GM19452 (cell line): ENCODE data around the gene ZSCAN4.

Experiments
- ATAC-seq: cut with Tn5 transposase; IDR thresholded peaks from one replicate; pipeline ENCODE4 v1.9.1; 2021; ENCODE audit not compliant: unreplicated experiment

The ZSCAN4 gene, protein sequence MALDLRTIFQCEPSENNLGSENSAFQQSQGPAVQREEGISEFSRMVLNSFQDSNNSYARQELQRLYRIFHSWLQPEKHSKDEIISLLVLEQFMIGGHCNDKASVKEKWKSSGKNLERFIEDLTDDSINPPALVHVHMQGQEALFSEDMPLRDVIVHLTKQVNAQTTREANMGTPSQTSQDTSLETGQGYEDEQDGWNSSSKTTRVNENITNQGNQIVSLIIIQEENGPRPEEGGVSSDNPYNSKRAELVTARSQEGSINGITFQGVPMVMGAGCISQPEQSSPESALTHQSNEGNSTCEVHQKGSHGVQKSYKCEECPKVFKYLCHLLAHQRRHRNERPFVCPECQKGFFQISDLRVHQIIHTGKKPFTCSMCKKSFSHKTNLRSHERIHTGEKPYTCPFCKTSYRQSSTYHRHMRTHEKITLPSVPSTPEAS

DNA sequence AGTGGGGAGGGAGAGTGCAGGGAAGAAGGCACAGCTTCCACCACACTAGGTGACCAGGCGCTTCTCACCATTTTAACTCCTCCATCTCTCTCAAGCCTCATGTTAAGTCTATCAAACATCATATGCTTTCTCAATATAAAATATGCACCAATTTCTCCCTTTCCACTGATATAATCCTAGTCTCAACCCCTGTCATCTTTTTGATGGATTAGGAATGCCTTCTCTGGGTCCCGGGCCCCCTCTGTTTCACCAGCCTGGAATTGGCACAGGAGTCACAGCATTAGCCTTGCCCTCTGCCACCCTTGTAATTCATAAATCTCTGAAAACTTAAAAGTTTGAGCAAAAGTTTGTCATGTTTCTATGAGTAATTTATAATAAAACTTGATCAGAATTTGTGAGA lies at the start of gene ZSCAN4:
TSS of gene ZSCAN4 (plus strand) at position 301 of the 400 bp plus-strand sequence. CDS start 7,211 bp downstream, outside the sequence.
- ATAC-seq: no peak

DNA sequence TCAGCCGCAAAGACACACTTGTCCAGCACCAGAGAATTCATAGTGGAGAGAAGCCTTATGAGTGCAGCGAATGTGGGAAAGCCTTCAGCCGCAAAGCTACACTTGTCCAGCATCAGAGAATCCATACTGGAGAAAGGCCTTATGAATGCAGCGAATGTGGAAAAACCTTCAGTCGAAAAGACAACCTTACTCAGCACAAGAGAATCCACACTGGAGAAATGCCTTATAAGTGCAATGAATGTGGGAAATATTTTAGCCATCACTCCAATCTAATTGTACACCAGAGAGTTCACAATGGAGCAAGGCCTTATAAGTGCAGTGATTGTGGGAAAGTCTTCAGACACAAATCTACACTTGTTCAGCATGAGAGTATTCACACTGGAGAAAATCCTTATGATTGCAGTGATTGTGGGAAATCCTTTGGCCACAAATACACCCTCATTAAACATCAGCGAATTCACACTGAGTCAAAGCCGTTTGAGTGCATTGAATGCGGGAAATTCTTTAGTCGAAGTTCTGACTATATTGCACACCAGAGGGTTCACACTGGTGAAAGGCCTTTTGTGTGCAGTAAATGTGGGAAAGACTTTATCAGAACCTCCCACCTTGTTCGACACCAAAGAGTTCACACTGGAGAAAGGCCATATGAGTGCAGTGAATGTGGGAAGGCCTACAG lies 47.9 kb upstream of the ZSCAN4 start:
- ATAC-seq: no peak

DNA sequence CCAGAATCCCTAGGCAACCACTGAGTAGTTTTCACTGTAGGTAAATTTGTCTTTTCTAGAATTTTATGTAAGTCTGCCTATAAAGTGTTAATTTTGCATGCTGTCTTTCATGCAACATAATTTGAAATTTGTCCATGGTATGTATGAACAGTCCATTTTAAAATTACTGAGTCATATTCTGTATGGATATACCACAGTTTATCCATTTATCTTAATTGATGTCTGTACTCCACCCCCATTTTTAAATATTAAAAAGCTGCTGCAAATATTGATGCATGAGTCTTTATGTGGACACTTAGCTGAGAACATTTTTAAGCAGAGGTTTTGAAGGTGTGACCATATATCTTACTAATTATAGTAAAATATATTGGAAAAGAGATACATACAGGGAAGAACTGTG lies 45.6 kb upstream of the ZSCAN4 start:
- ATAC-seq: no peak

DNA sequence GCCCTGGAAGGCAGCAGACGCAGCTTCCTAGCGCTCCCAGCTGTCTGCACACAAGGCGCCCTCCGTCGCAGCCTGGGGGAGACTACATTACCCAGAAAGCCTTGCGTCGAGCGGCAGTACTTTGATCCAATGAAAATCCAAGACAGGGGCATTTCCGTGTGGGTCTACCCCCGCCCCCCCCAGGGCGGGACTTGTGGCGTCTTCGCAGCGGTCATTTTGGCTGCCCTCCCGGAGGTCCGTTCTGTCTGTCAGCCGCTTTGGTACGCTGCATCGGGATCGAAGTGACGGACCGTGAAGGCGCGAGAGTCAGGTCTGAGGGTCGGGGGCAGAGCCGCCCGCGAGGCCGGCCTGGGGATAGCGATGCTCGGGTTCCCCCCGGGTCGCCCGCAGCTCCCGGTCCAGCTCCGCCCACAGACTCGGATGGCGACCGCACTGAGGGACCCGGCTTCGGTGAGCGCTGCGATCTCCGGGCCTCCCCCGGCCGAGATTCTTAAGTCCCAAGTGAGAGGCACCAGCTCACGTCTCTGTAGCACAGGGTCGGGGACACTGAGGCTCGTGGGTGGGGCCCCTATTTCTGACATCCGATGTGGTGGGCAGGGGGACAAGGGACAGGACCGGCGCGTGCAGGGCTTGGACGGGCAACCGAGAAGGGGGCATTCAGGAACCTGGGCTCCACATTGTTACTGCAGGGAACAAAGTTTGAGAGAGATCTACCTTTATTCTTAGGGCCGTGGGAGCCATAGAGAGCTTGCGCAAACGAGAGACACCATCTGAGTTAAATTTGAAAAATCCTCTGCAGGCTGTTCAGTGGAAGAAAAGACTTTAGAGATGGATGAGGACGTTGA lies 35.5 kb upstream of the ZSCAN4 start, which contains the start of gene ZNF211:
TSS of gene ZNF211 (plus strand) at position 182 of the 845 bp plus-strand sequence. CDS start at position 361, 179 bp downstream.
- peak; percentile 96 for ATAC-seq

DNA sequence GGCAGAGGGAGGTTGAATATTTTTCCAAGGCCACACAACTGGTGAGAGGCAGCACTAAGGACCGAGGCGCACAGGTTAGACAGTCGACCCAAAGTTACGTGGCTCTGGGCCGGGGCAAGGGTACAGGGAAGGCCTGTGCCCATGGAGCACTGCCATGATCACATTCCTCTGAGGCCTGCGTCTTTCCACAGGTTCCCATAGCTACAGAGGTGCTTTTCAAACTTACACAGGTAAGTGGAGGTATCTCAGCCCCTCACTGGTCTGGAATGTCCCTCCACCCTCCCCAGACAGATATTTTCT lies 35.0 kb upstream of the ZSCAN4 start:
- no peak for ATAC-seq

DNA sequence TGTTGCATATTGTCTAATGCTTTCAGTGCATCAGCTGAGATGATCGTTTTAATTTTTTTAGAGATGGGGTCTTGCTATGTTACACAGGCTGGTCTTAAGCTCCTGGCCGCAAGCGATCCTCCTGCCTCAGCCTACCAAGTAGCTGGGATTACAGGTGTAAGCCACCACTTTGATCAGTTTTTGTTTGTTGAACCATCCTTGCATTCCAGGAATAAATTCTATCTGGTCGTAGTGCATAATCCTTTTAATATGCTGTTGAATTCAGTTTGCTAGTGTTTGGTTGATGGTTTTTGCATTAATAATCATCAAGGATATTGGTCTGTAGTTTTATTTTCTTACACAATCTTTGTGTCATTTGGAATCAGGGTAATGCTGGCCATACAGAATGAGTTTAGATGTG lies 31.4 kb upstream of the ZSCAN4 start:
- ATAC-seq: no peak

DNA sequence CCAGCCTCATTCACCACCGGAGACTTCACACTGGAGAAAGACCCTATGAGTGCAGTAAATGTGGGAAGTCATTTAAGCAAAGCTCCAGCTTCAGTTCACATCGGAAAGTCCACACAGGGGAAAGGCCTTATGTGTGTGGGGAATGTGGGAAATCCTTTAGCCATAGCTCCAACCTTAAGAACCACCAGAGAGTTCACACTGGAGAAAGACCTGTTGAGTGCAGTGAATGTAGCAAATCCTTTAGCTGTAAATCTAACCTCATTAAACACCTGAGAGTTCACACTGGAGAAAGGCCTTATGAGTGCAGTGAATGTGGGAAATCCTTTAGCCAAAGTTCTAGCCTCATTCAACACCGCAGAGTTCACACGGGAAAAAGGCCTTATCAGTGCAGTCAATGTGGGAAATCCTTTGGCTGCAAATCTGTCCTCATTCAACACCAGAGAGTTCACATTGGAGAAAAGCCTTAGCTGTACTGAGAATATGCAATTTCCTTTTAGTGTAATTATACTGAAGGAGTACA lies 27.0 kb upstream of the ZSCAN4 start:
- no peak for ATAC-seq

DNA sequence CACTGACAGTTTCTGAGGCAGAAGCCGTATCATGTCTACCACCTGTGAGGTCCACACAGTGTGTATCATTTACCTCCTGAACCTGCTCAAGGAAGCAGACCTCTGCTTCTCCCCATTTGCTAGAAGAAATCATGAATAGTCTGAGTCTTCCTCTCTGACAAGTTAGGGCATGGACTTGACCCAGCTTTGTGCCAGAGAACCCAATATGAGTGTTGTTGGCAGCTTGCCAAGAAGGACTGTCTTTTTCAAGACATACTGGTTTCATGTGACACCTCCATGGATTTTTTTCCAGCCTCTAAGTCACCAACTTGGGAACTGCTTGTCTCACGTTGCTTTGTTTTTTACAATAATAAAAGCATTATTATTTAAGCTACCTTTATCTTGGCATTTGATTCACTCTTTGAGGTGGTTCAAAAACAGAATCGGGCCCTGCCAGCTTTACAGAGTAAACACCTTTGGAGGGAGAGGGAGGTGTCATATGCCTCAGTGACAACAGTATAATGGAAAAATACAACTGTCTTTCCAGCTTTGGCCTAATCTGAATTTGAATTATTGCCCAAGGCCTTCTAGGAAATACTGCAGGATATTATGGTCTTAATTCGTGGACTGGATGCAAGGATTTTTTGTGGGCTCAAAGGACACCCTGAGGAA lies 26.2 kb upstream of the ZSCAN4 start:
- ATAC-seq: no peak

DNA sequence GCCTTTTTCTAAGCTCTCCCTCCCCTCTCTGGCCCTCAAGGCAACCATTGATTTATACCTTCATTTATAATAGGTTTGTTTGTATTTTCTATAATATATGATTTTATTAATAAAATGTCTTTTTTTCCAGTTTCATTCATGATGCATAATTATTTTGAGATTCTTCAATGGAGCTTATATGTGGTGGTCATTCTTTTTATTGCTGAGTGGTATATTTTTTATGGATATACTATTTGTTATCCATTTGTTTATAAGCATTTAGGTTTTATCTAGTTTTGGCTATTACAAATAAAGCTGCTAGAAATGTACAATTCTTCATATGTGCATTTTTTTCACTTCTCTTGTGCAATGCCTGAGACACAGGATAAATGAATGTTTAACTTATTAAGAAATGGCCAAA lies 25.0 kb upstream of the ZSCAN4 start:
- ATAC-seq: no peak

DNA sequence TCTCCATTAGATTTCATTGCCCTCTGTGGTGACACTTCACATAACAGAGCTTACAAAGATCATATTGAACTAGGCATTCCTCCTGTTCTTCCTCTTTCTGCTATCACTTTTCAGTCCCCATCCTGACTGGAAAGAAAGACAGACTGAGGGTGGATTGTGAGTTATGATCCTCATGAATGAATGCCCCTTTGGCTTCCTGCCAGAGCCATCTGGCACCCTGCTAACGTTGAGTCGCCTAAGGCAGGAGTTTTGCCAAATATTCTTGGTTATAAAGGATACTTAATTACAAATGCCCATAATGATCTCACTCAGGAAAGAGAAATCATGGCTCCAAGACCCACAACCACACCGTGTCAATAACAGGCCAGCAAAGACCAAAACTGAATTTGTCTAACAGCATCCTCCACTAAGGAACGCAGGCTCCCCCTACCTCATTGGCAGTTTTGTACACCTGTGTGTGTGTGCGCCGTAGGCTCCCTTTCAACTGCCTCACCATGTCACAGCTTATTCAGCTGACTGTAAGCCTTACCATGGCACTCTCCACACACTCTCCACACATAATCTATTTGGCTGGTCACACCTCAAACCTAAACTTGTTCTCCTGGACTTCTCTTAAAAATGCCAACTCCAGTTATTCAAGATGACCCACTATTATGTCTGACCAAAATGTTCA lies 20.3 kb upstream of the ZSCAN4 start:
- no peak for ATAC-seq

DNA sequence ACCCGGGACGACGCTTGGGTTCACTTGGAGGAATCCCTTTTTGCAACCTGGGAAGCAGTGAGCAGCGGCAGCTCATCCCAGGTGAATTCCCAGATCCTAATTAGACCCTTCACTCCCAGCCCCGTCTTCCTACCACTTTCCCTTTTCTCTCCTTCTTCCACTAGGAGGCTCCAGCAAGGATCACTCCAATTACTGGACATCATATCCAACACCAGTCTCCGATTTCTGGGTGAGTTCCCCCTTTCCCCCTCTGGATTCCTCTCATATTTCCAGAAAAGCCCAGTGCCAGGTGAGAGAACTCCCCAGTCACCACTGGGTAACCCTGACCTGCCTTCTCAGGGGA lies 17.1 kb upstream of the ZSCAN4 start:
- ATAC-seq: no peak

DNA sequence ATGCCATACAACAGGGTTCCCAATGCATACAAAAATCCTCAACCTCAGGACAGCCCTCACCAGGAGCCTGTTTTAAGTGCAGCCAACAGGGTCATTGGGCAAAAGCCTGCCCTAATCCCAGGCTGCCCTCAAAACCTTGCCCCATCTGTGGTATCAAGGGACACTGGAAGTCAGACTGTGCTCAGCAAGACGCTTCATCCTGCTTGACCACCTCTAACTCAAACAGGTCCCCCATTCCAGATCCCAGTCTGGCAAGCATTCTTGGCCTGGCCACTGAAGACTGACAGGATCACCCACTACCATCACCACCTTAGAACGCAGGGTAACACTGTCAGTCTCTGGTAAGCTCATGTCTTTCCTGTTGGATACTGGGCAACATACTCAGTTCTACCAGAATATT lies 15.0 kb upstream of the ZSCAN4 start:
- ATAC-seq: no peak

DNA sequence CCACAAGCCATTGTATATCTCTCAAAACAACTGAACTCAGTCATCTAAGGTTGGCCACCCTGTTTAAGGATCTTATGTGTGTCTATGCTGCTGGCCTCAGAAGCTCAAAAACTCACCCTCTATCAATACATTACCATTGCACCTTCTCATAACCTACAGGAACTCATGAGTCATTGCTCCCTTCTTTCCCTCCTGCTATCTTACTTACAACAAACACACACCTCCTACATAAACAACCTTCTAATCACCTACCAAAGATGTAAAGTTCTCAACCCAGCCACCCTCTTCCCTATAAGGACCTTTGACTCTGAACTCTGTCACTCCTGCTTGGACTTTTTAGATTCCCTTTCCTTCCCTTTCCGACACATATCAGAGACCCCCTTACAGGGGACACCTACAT lies 13.3 kb upstream of the ZSCAN4 start:
- no peak for ATAC-seq

DNA sequence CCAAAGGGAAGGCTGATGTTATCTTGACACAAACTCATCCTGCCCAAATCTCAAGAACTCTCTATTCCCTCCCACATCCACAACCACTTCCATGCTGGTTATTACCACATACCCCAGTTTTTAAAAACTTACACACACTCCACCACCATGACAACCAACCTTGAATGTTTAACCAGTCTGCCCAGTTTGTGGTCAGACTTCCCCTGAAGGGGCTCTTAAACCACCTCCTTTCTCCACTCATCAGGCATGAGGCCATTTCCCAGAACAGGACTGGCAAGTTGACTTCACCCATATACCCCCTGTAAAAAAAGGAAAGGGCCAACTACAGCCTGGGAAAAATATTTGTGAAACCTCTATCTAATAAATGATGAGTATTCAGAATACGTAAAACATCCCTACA lies 12.4 kb upstream of the ZSCAN4 start:
- ATAC-seq: no peak

DNA sequence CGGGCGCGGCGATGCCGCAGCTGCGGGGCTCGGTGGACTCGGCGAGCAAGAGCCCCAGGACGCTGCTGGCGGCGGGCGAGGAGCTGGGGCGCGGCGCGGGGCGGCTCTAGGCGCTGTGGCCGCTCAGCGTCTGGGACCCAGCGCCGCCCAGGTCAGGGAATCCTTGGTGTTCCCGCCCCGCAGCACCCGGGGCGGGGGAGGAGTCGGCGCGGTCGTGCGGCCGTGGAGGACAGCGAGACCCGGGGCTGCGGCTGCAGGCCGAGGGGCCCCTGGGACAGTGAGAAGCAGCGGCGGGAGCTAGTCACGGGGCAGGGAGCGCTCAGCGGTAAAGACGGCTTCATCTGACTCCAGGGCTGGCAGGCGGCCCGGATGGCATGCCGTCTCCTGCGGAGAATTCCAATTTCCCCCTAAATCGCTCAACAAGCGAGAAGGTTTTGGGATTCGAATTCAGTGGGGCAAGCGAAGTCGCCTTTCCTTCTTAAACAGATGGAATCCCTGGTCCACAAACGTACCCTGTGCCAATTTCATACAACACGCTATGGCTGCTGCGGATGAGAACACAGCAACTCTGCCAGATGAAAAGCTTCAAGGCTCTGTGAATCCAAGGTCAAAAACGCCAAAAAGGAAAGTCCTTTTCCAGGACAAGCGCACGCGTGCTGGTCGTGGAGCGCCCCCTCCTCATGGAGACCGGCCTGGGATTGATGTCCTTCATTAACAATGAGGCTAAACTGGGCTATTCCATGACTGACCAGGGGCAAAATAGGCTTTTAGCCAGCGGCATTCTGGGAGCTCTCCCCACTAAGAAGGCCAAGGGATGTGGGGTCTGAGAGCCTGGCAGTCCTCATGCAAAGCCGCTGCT lies 4.2 kb upstream of the ZSCAN4 start:
- ATAC-seq: no peak

DNA sequence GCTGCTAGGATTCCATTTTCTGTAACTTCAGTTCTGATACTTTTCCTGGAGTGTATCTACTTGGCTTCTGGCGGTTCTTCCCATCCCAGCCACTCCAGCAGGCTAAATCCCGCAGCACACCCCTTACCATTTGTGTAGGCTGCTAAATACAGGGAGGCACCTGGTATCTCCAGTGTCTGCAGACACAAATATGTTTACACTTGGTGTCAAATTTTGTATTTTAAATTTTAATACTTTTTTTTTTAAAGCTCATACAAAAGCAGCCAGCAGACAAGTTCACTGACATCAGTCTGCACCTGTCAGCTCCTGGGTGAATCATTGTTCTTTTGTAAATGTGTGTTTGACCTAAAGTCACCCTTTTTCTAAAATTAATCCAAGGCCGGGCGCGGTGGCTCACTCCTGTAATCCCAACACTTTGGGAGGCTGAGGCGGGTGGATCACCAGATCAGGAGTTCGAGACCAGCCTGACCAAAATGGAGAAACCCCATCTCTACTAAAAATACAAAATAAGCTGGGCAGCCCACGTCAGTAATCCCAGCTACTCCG lies 3.4 kb upstream of the ZSCAN4 start:
- ATAC-seq: no peak

DNA sequence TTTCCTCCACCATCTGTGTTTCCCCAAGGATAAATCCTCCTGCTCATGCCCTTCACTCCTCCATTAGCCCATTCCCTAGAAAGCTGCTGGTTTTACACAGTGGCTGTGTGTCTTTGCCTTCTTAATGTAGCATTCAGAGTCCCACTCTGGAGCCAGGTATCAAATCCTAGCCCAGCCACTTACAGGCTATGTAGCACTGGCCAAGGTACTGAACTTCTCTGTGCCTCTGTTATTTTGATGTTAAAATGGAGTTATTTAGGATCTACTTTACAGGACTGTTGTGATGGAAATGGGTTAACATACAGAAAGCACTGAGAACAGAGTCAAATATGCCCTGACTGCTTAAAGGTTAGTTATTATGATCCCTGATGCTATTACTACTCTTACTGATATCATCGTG lies 1.5 kb upstream of the ZSCAN4 start:
- no peak for ATAC-seq

DNA sequence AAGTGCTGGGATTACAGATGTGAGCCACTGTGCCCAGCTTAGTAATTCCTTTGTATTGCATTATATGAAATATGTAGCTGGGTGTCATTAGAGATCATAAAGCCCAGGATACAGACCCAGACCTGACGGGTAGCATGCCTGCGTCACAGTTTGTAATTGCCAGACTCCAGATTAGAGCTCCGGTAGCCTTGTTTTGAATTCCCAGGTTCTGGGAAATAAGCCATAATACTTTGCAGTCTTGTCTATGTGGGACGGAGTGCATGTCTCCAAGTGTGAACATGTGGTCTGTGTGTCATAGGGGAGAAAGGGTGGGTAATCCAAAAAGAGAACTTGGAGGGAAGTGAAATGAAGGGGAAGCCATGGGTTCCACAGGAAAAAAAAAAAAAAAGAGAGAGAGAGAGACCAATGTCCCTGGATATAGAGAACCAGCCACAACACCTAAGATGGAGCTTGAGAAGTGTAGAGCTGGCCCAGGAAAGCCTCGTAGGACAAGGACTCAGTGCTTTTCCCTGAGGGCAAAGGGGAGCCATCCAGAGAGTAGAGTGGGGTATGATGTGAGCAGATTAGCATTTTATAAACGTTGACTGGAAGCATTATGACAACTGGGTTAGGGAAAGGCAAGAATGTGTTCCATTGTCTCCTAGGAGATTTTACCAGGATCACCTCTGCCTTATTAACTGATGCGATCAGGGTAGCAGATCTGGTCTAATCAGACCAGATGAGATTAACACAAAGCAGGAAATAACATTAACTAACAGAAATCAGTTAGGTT lies 2.6 kb downstream of the ZSCAN4 start:
- no peak for ATAC-seq

DNA sequence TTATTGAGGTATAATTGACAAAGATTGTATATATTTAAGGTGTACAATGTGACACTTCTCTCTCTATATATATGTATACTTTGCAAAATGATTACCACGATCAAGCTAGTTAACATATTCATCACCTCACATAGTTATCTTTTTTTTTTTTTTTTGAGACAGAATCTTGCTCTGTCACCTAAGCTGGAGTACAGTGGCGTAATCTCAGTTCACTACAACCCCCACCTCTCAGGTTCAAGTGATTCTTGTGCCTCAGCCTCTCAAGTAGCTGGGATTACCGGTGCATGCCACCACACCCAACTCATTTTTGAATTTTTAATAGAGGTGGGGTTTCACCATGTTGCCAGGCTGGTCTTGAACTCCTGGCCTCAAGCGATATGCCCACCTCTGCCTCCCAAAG lies 3.7 kb downstream of the ZSCAN4 start:
- ATAC-seq: no peak
